Tibial nerve (tissue), 3 donors: Measurements from ENCODE around the gene HS1BP3.

Experiments
- POLR2A ChIP-seq, 2 donors: fragments of 450-650 bp; IDR thresholded peaks; one replicate each; pipeline ENCODE4 v1.6.1; 2017; ENCODE audit warnings: antibody characterized with exemption in 2 of 2, mild to moderate bottlenecking in 2 of 2, moderate library complexity in 2 of 2
- TF ChIP-seq, protein P1 (sequence below), 5 experiments: fragments of 200-600 bp in 3 of 5; fragments of 450-650 bp in 2 of 5; sonication (generic) in 3 of 5; IDR thresholded peaks; one replicate each; pipeline ENCODE4 v1.5.1; 2016 to 2019; ENCODE audit warnings: antibody characterized with exemption in 5 of 5, mild to moderate bottlenecking in 3 of 5, moderate library complexity in 2 of 5

DNA sequence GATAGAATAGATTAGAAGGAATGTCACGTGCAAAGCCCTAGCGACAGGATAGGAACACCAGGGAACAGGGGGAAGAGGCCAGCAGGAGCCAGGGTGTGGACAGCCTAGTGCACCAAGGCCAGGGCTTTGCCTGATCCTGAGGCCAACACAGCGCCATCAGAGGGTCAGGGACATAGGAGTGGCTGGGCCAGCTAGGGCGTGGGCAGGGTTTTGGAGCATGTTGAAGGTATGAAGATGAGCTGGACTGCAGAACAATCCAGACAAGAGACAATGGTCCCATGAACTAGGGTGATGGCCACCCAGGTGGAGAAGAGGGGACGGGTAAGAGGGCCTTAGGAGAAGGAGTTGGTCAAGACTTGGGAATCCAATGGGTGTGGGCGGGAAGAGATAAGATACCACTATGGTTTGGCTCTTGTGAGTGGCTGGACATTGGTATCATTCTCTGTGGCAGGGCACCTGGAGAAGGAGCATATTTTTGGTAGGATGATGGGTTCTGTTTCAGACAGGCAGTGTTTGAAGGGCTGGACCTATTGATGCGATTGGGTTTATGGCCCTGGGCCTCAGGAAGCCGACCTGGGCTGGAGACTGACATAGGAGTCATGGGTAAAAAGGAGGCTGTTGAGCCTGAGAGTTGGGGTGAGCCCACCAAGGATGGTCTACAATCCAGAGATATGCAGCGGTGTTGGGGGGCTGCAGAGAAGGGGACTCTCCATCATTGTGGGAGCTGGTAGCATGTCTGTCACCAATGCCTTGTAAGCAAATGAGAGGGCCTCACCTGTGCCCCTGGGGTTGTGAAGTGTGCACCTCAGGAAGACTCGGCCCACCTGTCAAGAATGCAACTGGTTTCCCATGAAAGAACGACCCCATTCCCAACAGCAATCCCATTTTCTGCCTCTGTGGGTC is 2.0 kb upstream of the HS1BP3 start:
- TF ChIP-seq, protein P1, sequence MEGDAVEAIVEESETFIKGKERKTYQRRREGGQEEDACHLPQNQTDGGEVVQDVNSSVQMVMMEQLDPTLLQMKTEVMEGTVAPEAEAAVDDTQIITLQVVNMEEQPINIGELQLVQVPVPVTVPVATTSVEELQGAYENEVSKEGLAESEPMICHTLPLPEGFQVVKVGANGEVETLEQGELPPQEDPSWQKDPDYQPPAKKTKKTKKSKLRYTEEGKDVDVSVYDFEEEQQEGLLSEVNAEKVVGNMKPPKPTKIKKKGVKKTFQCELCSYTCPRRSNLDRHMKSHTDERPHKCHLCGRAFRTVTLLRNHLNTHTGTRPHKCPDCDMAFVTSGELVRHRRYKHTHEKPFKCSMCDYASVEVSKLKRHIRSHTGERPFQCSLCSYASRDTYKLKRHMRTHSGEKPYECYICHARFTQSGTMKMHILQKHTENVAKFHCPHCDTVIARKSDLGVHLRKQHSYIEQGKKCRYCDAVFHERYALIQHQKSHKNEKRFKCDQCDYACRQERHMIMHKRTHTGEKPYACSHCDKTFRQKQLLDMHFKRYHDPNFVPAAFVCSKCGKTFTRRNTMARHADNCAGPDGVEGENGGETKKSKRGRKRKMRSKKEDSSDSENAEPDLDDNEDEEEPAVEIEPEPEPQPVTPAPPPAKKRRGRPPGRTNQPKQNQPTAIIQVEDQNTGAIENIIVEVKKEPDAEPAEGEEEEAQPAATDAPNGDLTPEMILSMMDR (IDR thresholded peaks at IDR 0.05), result no peak
- TF ChIP-seq POLR2A (IDR thresholded peaks at IDR 0.05), result no peak
